Caco-2 (cell line): ENCODE measurements around the gene RHBDL3. TPM values are rescaled to one million over a fixed set of nuclear protein-coding genes. Genes with fewer than 3 reads are reported as not detected.

ENCODE experiments used
- BruUV-seq: library from RNA; stranded (reverse); fragments of 400-500 nt; replicated peaks from 2 replicates; lab custom pipeline; 2021; lab: Mats Ljungman, UMichigan
- CTCF ChIA-PET: fragments of 300-600 bp; sonication (Branson Sonifier 250); formaldehyde crosslinking; loops from one replicate; lab custom pipeline; 2022; ENCODE audit warnings: antibody characterized with exemption; lab: Charles Lee
- POLR2A ChIA-PET: fragments of 300-600 bp; sonication (Branson Sonifier 250); formaldehyde crosslinking; loops from one replicate; lab custom pipeline; 2022; ENCODE audit warnings: antibody characterized with exemption; lab: Charles Lee
- DNase-seq, 2 experiments: peaks; one replicate each; pipeline versions ENCODE4 v3.0.0 to v3.0.0-alpha.2; 2020 to 2022
- H3K27me3 ChIP-seq: replicated peaks from 2 replicates; pipeline ENCODE4 v1.6.0; 2011; ENCODE audit warnings: low read length; ENCODE audit not compliant: control insufficient read depth, insufficient read depth
- H3K36me3 ChIP-seq: 2 replicates; pipeline ENCODE4 v1.5.1; 2011; ENCODE audit warnings: low read length; ENCODE audit not compliant: control insufficient read depth, insufficient read depth
- H3K4me1 ChIP-seq: fragments of 250-450 bp; sonication (Bioruptor Pico); 2 replicates; pipeline ENCODE4 v1.5.1; 2020; ENCODE audit warnings: mild to moderate bottlenecking
- H3K4me3 ChIP-seq: 2 replicates; pipeline ENCODE4 v1.5.1; 2011; ENCODE audit warnings: low read depth, mild to moderate bottlenecking, control low read depth, low read length
- H3K9me3 ChIP-seq: fragments of 250-450 bp; sonication (Bioruptor Pico); 2 replicates; pipeline ENCODE4 v1.5.1; 2020; ENCODE audit warnings: mild to moderate bottlenecking, moderate library complexity
- H3K27ac Mint-ChIP-seq: one replicate; pipeline ENCODE4 v1.8.0; 2022; ENCODE audit warnings: mixed read lengths; ENCODE audit not compliant: unreplicated experiment
- H3K27me3 Mint-ChIP-seq: one replicate; pipeline ENCODE4 v1.8.0; 2022; ENCODE audit warnings: mixed read lengths; ENCODE audit not compliant: insufficient read depth, unreplicated experiment
- H3K36me3 Mint-ChIP-seq: one replicate; pipeline ENCODE4 v1.8.0; 2022; ENCODE audit warnings: mild to moderate bottlenecking, mixed read lengths; ENCODE audit not compliant: insufficient read depth, unreplicated experiment
- H3K4me1 Mint-ChIP-seq: one replicate; pipeline ENCODE4 v1.8.0; 2022; ENCODE audit warnings: low read depth, mixed read lengths; ENCODE audit not compliant: unreplicated experiment
- H3K4me3 Mint-ChIP-seq: one replicate; pipeline ENCODE4 v1.8.0; 2022; ENCODE audit warnings: mild to moderate bottlenecking, moderate library complexity, mixed read lengths; ENCODE audit not compliant: unreplicated experiment
- H3K9me3 Mint-ChIP-seq: one replicate; pipeline ENCODE4 v1.8.0; 2022; ENCODE audit warnings: mixed read lengths; ENCODE audit not compliant: unreplicated experiment
- CTCF ChIP-seq, 2 experiments: fragments of 200-600 bp in 1 of 2; IDR thresholded peaks; 1 replicate in 1 of 2; 2 replicates in 1 of 2; pipeline versions ENCODE4 v1.5.1 to v1.8.0; 2011 to 2022; ENCODE audit warnings: antibody characterized with exemption in 1 of 2, control low read depth in 1 of 2, inconsistent platforms in 1 of 2, low read depth in 1 of 2, low read length in 1 of 2, mild to moderate bottlenecking in 1 of 2, moderate library complexity in 1 of 2; ENCODE audit not compliant: insufficient read depth in 1 of 2, severe bottlenecking in 1 of 2, unreplicated experiment in 1 of 2
- intact Hi-C: fragments of 100-400 bp; cut with micrococcal nuclease; formaldehyde crosslinking; loops from one replicate; pipeline ENCODE4 v1.10.0; 2022; ENCODE audit not compliant: unreplicated experiment
- total RNA-seq: library from RNA; stranded (reverse); gene quantifications from 2 replicates; pipeline ENCODE4 v1.2.3, GENCODE V29; 2022

RHBDL3 gene
- total RNA-seq, 1 experiment from 2014 or later, result not detected

- Mint-ChIP-seq H3K36me3 (no peaks in the 10 kb centered on the region), H3K9me3 (no peaks in the 10 kb centered on the region), H3K4me1 (no peaks in the 10 kb centered on the region), H3K27ac (no peak overlapping the region), H3K4me3 (no peak overlapping the region), H3K27me3 (peaks cover 4% of the 10 kb centered on the region)
- Histone ChIP-seq H3K9me3 (no peaks in the 10 kb centered on the region), H3K4me1 (no peaks in the 10 kb centered on the region), H3K4me3 (no peak overlapping the region), H3K36me3 (no peaks in the 10 kb centered on the region), H3K27me3 (no peaks in the 10 kb centered on the region)
- TF ChIP-seq CTCF (IDR thresholded peaks at IDR 0.05; ENCODE audit: insufficient read depth in 1 of 2, low read depth in 1 of 2, low read length in 1 of 2, severe bottlenecking in 1 of 2, unreplicated experiment in 1 of 2), result no peak
- intact Hi-C loops, result no loop called here
- ChIA-PET CTCF (no interaction called here), POLR2A (no interaction called here)
- no TSS peak for BruUV-seq
- no peak for DNase-seq
These were observed 9.0 kb downstream of the RHBDL3 start for GRCh38 chr17:32274643-32275042.

- H3K4me3 Mint-ChIP-seq, result no peak overlapping the region
- BruUV-seq, result no TSS peak
- H3K27ac Mint-ChIP-seq, result no peak overlapping the region
- no peaks in the 10 kb centered on the region for H3K36me3 ChIP-seq
- ChIA-PET POLR2A (no interaction called here), CTCF (no interaction called here)
- intact Hi-C loops, result no loop called here
- DNase-seq, result no peak
- no peaks in the 10 kb centered on the region for H3K36me3 Mint-ChIP-seq
- H3K27me3 Mint-ChIP-seq, result peaks cover 2% of the 10 kb centered on the region
- H3K27me3 ChIP-seq, result no peaks in the 10 kb centered on the region
- no peaks in the 10 kb centered on the region for H3K4me1 ChIP-seq
- H3K4me3 ChIP-seq, result no peak overlapping the region
- no peak for TF ChIP-seq CTCF (IDR thresholded peaks at IDR 0.05; ENCODE audit: insufficient read depth in 1 of 2, low read depth in 1 of 2, low read length in 1 of 2, severe bottlenecking in 1 of 2, unreplicated experiment in 1 of 2)
- H3K4me1 Mint-ChIP-seq, result no peaks in the 10 kb centered on the region
- no peaks in the 10 kb centered on the region for H3K9me3 ChIP-seq
- H3K9me3 Mint-ChIP-seq, result no peaks in the 10 kb centered on the region
These were observed 9.7 kb downstream of the RHBDL3 start for GRCh38 chr17:32275060-32276042.

DNA sequence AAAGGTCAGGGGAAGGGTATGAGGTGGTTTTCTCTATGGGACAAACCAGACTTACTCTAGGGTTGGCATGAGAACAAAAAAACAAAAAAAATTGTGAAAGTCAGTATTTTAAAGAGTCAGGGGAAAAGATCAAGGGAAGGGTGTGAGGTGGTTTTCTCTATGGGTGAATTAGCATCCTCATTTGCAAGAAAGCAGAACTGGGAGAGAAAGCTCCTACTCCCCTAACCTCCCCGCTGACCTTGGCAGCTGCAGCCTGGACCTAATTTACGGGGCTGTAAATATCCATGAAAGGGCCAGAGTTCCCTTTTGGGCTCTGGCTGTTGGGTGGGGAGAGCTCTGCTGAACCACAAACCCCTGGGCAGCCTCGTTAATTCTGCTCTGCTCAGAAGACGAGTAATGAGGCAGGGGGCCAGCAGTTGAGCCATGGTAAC lies 10.6 kb downstream of the RHBDL3 start:
- Mint-ChIP-seq H3K9me3 (no peaks in the 10 kb centered on the region), H3K27ac (no peak overlapping the region), H3K36me3 (no peaks in the 10 kb centered on the region), H3K4me3 (no peak overlapping the region), H3K27me3 (no peaks in the 10 kb centered on the region), H3K4me1 (no peaks in the 10 kb centered on the region)
- no peaks in the 10 kb centered on the region for H3K9me3 ChIP-seq
- no peaks in the 10 kb centered on the region for H3K36me3 ChIP-seq
- CTCF ChIA-PET, result no interaction called here
- DNase-seq, result no peak
- POLR2A ChIA-PET, result no interaction called here
- no peak overlapping the region for H3K4me3 ChIP-seq
- H3K4me1 ChIP-seq, result no peaks in the 10 kb centered on the region
- no peaks in the 10 kb centered on the region for H3K27me3 ChIP-seq
- no peak for TF ChIP-seq CTCF (IDR thresholded peaks at IDR 0.05; ENCODE audit: insufficient read depth in 1 of 2, low read depth in 1 of 2, low read length in 1 of 2, severe bottlenecking in 1 of 2, unreplicated experiment in 1 of 2)
- no TSS peak for BruUV-seq
- intact Hi-C loops, result no loop called here
